HepG2 (cell line): ENCODE data around the gene TSC1.

ENCODE experiments used
- KDM4B ChIP-seq: sonication (generic); formaldehyde crosslinking; IDR thresholded peaks from 2 replicates; pipeline ENCODE4 v1.4.0; 2020; ENCODE audit warnings: missing genetic modification reagents
- POLR2A ChIP-seq, 2 experiments: IDR thresholded peaks; 2 replicates each; pipeline ENCODE4 v1.6.1; 2011; ENCODE audit warnings: low read depth in 2 of 2, low read length in 2 of 2, mild to moderate bottlenecking in 1 of 2, moderate library complexity in 1 of 2; ENCODE audit not compliant: insufficient read depth in 1 of 2
- SP140L ChIP-seq: sonication (generic); formaldehyde crosslinking; IDR thresholded peaks from 2 replicates; pipeline ENCODE4 v1.4.0; 2020; ENCODE audit warnings: missing genetic modification reagents, borderline replicate concordance
- TF ChIP-seq, protein P1 (sequence below): sonication (generic); formaldehyde crosslinking; IDR thresholded peaks from 2 replicates; pipeline ENCODE4 v1.5.0; 2020; ENCODE audit warnings: mild to moderate bottlenecking, missing genetic modification reagents, moderate library complexity

DNA sequence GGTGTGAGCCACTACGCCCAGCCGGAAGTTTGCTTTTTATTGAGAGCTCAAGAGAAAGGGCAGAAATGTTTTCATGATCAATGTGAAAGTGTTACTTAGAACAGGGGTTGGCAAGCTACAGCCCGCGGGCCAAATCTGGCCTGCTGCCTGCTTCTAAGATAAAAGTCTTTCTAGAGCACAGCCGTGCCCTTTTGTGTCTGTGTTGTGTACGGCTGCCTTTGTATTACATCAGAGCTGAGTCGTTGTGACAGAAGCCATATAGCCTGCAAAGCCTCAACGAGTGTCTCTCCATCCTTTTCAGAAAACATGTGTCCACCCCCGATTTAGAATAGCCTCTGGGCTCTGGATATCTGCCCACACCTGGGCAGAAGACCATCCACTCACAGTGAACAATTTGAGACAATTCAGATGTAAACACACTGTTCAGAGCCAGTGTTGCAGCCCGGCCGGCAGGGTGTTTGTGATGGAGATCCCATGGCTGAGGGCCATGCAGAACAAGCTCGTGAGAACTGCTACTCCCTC lies 95.2 kb downstream of the TSC1 start:
- TF ChIP-seq SP140L (CRISPR knock-in tag) (no peak), POLR2A (IDR thresholded peaks at IDR 0.05; ENCODE audit: insufficient read depth in 1 of 2, low read depth in 2 of 2, low read length in 2 of 2) (no peak), KDM4B (CRISPR knock-in tag) (no peak)
- TF ChIP-seq, protein P1, sequence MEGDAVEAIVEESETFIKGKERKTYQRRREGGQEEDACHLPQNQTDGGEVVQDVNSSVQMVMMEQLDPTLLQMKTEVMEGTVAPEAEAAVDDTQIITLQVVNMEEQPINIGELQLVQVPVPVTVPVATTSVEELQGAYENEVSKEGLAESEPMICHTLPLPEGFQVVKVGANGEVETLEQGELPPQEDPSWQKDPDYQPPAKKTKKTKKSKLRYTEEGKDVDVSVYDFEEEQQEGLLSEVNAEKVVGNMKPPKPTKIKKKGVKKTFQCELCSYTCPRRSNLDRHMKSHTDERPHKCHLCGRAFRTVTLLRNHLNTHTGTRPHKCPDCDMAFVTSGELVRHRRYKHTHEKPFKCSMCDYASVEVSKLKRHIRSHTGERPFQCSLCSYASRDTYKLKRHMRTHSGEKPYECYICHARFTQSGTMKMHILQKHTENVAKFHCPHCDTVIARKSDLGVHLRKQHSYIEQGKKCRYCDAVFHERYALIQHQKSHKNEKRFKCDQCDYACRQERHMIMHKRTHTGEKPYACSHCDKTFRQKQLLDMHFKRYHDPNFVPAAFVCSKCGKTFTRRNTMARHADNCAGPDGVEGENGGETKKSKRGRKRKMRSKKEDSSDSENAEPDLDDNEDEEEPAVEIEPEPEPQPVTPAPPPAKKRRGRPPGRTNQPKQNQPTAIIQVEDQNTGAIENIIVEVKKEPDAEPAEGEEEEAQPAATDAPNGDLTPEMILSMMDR = no peak
